Gastroesophageal sphincter (tissue), 4 donors: ENCODE data around the gene HBQ1. TPM values are rescaled to one million over a fixed set of nuclear protein-coding genes. Genes with fewer than 3 reads are reported as not detected.
"Not testable (repeated sequence)": the region's sequence is repeated elsewhere in the genome, so short reads cannot be mapped to it uniquely, and the experiment has no call there.

Experiments
- ATAC-seq: fragments of 150-250 bp; one replicate; pipeline ENCODE4 v1.9.1; 2016; ENCODE audit warnings: mild to moderate bottlenecking, moderate library complexity
- H3K27ac ChIP-seq, 4 donors: fragments of 200-600 bp; sonication (generic) in 3 of 4; 1 replicate in 3 of 4; 2 replicates in 1 of 4; pipeline ENCODE4 v1.5.1; 2016 to 2019
- H3K27me3 ChIP-seq: fragments of 200-600 bp; sonication (generic); one replicate; pipeline ENCODE4 v1.5.1; 2019
- H3K36me3 ChIP-seq, 2 donors: fragments of 200-600 bp; sonication (generic); one replicate each; pipeline ENCODE4 v1.5.1; 2019; ENCODE audit warnings: control low read depth in 1 of 2
- H3K4me1 ChIP-seq, 3 donors: fragments of 200-600 bp; sonication (generic); 1 replicate in 2 of 3; 2 replicates in 1 of 3; pipeline ENCODE4 v1.5.1; 2016 to 2019; ENCODE audit warnings: control low read depth in 2 of 3
- H3K4me3 ChIP-seq, 2 donors: fragments of 200-600 bp; sonication (generic); one replicate each; pipeline ENCODE4 v1.5.1; 2019; ENCODE audit warnings: mild to moderate bottlenecking in 1 of 2, moderate library complexity in 1 of 2
- H3K9me3 ChIP-seq, 3 donors: fragments of 200-600 bp; sonication (generic); one replicate each; pipeline ENCODE4 v1.5.1; 2017 to 2019; ENCODE audit warnings: control low read depth in 2 of 3
- EP300 ChIP-seq: sonication (generic); formaldehyde crosslinking; IDR thresholded peaks from one replicate; pipeline ENCODE4 v1.6.1; 2017; ENCODE audit warnings: antibody characterized with exemption, mild to moderate bottlenecking
- POLR2A ChIP-seq, 2 donors: fragments of 450-650 bp; IDR thresholded peaks; one replicate each; pipeline ENCODE4 v1.6.1; 2017; ENCODE audit warnings: antibody characterized with exemption in 2 of 2, mild to moderate bottlenecking in 2 of 2, moderate library complexity in 1 of 2
- POLR2AphosphoS5 ChIP-seq: sonication (generic); formaldehyde crosslinking; IDR thresholded peaks from one replicate; pipeline ENCODE4 v1.6.1; 2017; ENCODE audit warnings: antibody characterized with exemption
- WGBS, 2 donors: methylation state at CpG; one replicate each; pipeline ENCODE4 v1.1.5; 2018; ENCODE audit warnings: low coverage in 1 of 2; 5-methylcytosine and 5-hydroxymethylcytosine counted together
- total RNA-seq, 4 donors: library from RNA; depleted of rRNA; stranded (reverse); fragments of >200 nt; gene quantifications; one replicate each; pipeline ENCODE4 v1.1.0, GENCODE V29; 2016
- TF ChIP-seq, protein P1 (sequence below), 4 experiments: fragments of 200-600 bp in 2 of 4; fragments of 450-650 bp in 2 of 4; sonication (generic) in 1 of 4; IDR thresholded peaks; one replicate each; pipeline ENCODE4 v1.5.1; 2017 to 2019; ENCODE audit warnings: antibody characterized with exemption in 4 of 4, mild to moderate bottlenecking in 2 of 4, moderate library complexity in 2 of 4

Gene HBQ1
- total RNA-seq, 4 donors from 2014 or later: not detected

DNA sequence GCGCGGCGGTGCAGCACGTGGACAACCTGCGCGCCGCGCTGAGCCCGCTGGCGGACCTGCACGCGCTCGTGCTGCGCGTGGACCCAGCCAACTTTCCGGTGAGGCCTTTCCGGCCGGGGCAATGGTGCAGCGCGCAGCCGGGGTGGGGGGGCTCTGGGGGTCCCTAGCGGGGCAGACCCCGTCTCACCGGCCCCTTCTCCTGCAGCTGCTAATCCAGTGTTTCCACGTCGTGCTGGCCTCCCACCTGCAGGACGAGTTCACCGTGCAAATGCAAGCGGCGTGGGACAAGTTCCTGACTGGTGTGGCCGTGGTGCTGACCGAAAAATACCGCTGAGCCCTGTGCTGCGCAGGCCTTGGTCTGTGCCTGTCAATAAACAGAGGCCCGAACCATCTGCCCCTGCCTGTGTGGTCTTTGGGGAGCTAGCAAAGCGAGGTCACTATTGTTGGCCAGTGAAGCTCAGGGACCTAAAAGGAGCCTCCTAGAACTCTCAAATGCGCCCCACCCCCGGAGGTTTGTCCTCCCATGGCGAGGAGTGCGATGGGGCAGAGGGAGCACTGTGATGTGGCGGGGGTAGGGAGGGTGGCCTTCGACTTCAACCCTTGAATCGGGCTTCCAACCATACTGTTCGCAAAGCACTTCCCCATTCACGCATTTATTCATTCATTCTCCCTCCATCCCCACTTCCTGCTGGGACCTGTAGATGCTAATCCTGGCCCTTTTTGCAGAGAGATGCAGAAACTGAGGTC is 13.7 kb upstream of the HBQ1 start:
- Histone ChIP-seq H3K9me3 (no peaks in the 10 kb centered on the region), H3K27ac (no peak overlapping the region), H3K4me3 (peak overlapping the region in 1 of 2 donors; percentile 10), H3K4me1 (peaks cover 0 to 21% (median 16%) of the 10 kb centered on the region in 3 donors), H3K27me3 (peaks cover 80% of the 10 kb centered on the region), H3K36me3 (no peaks in the 10 kb centered on the region)
- 2 to 10% methylated on average over 3 to 8 of the region's 45 CpGs for WGBS, 2 donors
- TF ChIP-seq, protein P1, sequence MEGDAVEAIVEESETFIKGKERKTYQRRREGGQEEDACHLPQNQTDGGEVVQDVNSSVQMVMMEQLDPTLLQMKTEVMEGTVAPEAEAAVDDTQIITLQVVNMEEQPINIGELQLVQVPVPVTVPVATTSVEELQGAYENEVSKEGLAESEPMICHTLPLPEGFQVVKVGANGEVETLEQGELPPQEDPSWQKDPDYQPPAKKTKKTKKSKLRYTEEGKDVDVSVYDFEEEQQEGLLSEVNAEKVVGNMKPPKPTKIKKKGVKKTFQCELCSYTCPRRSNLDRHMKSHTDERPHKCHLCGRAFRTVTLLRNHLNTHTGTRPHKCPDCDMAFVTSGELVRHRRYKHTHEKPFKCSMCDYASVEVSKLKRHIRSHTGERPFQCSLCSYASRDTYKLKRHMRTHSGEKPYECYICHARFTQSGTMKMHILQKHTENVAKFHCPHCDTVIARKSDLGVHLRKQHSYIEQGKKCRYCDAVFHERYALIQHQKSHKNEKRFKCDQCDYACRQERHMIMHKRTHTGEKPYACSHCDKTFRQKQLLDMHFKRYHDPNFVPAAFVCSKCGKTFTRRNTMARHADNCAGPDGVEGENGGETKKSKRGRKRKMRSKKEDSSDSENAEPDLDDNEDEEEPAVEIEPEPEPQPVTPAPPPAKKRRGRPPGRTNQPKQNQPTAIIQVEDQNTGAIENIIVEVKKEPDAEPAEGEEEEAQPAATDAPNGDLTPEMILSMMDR (IDR thresholded peaks at IDR 0.05): no peak
- TF ChIP-seq POLR2AphosphoS5 (no peak), EP300 (no peak), POLR2A (IDR thresholded peaks at IDR 0.05) (no peak)
- no peak for ATAC-seq

- TF ChIP-seq POLR2A (IDR thresholded peaks at IDR 0.05): no peak
- TF ChIP-seq, protein P1 (IDR thresholded peaks at IDR 0.05): no peak
- no peak for TF ChIP-seq POLR2AphosphoS5
- TF ChIP-seq EP300: no peak
- H3K36me3 ChIP-seq: no peaks in the 10 kb centered on the region
- H3K4me3 ChIP-seq: no peak overlapping the region
- peaks cover 0 to 21% (median 16%) of the 10 kb centered on the region in 3 donors for H3K4me1 ChIP-seq
- ATAC-seq: no peak
- no peaks in the 10 kb centered on the region for H3K9me3 ChIP-seq
- no peak overlapping the region for H3K27ac ChIP-seq
- 0% methylated on average over 3 to 4 of the region's 11 CpGs for WGBS, 2 donors
- peaks cover 80% of the 10 kb centered on the region for H3K27me3 ChIP-seq
Observed at GRCh38 chr16:167122-167690, 13.1 kb upstream of the HBQ1 start.

DNA sequence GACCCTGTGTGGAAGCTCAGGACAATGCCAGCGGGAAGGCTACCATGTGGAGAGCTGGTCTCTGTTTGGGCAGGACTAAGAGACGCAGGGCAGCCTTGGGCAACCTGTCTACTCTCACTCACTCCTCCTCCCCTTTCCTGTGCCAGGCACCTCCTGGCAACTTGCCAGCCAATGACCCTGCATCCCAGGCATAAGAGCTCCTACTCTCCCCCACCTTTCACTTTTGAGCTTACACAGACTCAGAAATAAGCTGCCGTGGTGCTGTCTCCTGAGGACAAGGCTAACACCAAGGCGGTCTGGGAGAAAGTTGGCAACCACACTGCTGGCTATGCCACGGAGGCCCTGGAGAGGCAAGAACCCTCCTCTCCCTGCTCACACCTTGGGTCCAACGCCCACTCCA is 11.8 kb upstream of the HBQ1 start:
- no peak for TF ChIP-seq POLR2AphosphoS5
- ATAC-seq: no peak
- Histone ChIP-seq H3K27ac (no peak overlapping the region), H3K36me3 (no peaks in the 10 kb centered on the region), H3K27me3 (peaks cover 74% of the 10 kb centered on the region), H3K4me1 (peaks cover 0 to 23% (median 16%) of the 10 kb centered on the region in 3 donors), H3K9me3 (no peaks in the 10 kb centered on the region), H3K4me3 (no peak overlapping the region)
- WGBS, 2 donors: 30 to 57% methylated on average over 2 to 6 of the region's 6 CpGs

- 0 to 67% methylated on average over 1 to 2 of the region's 3 CpGs for WGBS, 2 donors
- no peak overlapping the region for H3K4me3 ChIP-seq
- H3K36me3 ChIP-seq: no peaks in the 10 kb centered on the region
- H3K27ac ChIP-seq: no peak overlapping the region
- no peak for ATAC-seq
- no peaks in the 10 kb centered on the region for H3K9me3 ChIP-seq
- H3K4me1 ChIP-seq: peaks cover 0 to 24% (median 16%) of the 10 kb centered on the region in 3 donors
- TF ChIP-seq, protein P1 (IDR thresholded peaks at IDR 0.05): no peak
- TF ChIP-seq POLR2AphosphoS5 (no peak), EP300 (no peak), POLR2A (IDR thresholded peaks at IDR 0.05) (no peak)
- peaks cover 79% of the 10 kb centered on the region for H3K27me3 ChIP-seq
Observed at GRCh38 chr16:169014-169413, 11.2 kb upstream of the HBQ1 start.

DNA sequence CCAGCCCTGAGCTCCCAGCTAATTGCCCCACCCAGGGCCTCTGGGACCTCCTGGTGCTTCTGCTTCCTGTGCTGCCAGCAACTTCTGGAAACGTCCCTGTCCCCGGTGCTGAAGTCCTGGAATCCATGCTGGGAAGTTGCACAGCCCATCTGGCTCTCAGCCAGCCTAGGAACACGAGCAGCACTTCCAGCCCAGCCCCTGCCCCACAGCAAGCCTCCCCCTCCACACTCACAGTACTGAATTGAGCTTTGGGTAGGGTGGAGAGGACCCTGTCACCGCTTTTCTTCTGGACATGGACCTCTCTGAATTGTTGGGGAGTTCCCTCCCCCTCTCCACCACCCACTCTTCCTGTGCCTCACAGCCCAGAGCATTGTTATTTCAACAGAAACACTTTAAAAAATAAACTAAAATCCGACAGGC is 10.2 kb upstream of the HBQ1 start:
- H3K27ac ChIP-seq, H3K4me3 ChIP-seq, H3K9me3 ChIP-seq, H3K36me3 ChIP-seq: not testable (repeated sequence)
- H3K4me1 ChIP-seq: peaks cover 0 to 21% (median 14%) of the 10 kb centered on the region in 3 donors
- peaks cover 86% of the 10 kb centered on the region for H3K27me3 ChIP-seq
- 0 to 6% methylated on average over 2 to 3 of the region's 5 CpGs for WGBS, 2 donors
- peak; percentile 64 for ATAC-seq

DNA sequence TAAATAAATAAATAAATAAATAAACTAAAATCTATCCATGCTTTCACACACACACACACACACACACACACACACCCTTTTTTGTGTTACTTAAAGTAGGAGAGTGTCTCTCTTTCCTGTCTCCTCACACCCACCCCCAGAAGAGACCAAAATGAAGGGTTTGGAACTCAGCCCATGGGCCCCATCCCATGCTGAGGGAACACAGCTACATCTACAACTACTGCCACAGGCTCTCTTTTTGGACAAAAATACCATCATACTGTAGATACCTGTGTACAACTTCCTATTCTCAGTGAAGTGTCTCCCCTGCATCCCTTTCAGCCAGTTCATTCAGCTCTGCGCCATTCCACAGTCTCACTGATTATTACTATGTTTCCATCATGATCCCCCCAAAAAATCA is 9.5 kb upstream of the HBQ1 start:
- Histone ChIP-seq H3K4me3 (no peak overlapping the region), H3K27ac (no peak overlapping the region), H3K27me3 (peaks cover 86% of the 10 kb centered on the region), H3K36me3 (no peaks in the 10 kb centered on the region), H3K4me1 (peaks cover 0 to 16% (median 7%) of the 10 kb centered on the region in 3 donors), H3K9me3 (no peaks in the 10 kb centered on the region)
- WGBS, 2 donors: 0 to 48% methylated on average over 1 of the region's 1 CpG
- no peak for ATAC-seq
- no peak for TF ChIP-seq POLR2A (IDR thresholded peaks at IDR 0.05)
- TF ChIP-seq, protein P1 (IDR thresholded peaks at IDR 0.05): no peak
- TF ChIP-seq EP300: no peak

GRCh38 chr16:172374-172941 is 7.8 kb upstream of the HBQ1 start, which contains the start of gene HBA2:
Gene HBA2, plus strand, starts transcription at chr16:172876. Its CDS starts 37 bp downstream, at chr16:172913.
- not testable (repeated sequence) for H3K4me3 ChIP-seq, H3K27ac ChIP-seq, H3K36me3 ChIP-seq, ATAC-seq, H3K9me3 ChIP-seq
- peaks cover 0 to 15% (median 0%) of the 10 kb centered on the region in 3 donors for H3K4me1 ChIP-seq
- peaks cover 79% of the 10 kb centered on the region for H3K27me3 ChIP-seq
- WGBS, 2 donors: no CpG with 5 or more reads among the region's 74 CpGs

DNA sequence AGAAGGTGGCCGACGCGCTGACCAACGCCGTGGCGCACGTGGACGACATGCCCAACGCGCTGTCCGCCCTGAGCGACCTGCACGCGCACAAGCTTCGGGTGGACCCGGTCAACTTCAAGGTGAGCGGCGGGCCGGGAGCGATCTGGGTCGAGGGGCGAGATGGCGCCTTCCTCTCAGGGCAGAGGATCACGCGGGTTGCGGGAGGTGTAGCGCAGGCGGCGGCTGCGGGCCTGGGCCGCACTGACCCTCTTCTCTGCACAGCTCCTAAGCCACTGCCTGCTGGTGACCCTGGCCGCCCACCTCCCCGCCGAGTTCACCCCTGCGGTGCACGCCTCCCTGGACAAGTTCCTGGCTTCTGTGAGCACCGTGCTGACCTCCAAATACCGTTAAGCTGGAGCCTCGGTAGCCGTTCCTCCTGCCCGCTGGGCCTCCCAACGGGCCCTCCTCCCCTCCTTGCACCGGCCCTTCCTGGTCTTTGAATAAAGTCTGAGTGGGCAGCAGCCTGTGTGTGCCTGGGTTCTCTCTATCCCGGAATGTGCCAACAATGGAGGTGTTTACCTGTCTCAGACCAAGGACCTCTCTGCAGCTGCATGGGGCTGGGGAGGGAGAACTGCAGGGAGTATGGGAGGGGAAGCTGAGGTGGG is 6.9 kb upstream of the HBQ1 start:
- WGBS, 2 donors: no CpG with 5 or more reads among the region's 44 CpGs
- H3K27ac ChIP-seq, H3K4me3 ChIP-seq, H3K36me3 ChIP-seq, H3K9me3 ChIP-seq, ATAC-seq: not testable (repeated sequence)
- Histone ChIP-seq H3K27me3 (peaks cover 79% of the 10 kb centered on the region), H3K4me1 (peaks cover 0 to 16% (median 0%) of the 10 kb centered on the region in 3 donors)
